ENCODE data around the gene C8G.

C8G gene

GRCh38 chr9:136964833-136965422, 19.9 kb downstream of the C8G start:
- TF ChIP-seq CTCF (IDR thresholded peaks at IDR 0.05; ENCODE audit: low read depth, low read length), result no peak
- TF ChIP-seq POLR2A (IDR thresholded peaks at IDR 0.05; ENCODE audit: extremely low read depth, insufficient read length), result no peak
- TF ChIP-seq MYC (IDR thresholded peaks at IDR 0.05; ENCODE audit: low read depth, low read length), result no peak
- no peak for TF ChIP-seq MAX (IDR thresholded peaks at IDR 0.05; ENCODE audit: low read depth, low read length)
- no peak overlapping the region for H3K4me3 ChIP-seq (ENCODE audit: low read depth, low read length)
- no peak for DNase-seq (ENCODE audit: low read depth)

- TF ChIP-seq POLR2A (IDR thresholded peaks at IDR 0.05; ENCODE audit: extremely low read depth, insufficient read length) (no peak), MYC (IDR thresholded peaks at IDR 0.05; ENCODE audit: low read depth, low read length) (no peak), MAX (IDR thresholded peaks at IDR 0.05; ENCODE audit: low read depth, low read length) (no peak), CTCF (IDR thresholded peaks at IDR 0.05; ENCODE audit: low read depth, low read length) (no peak)
- no peak overlapping the region for H3K4me3 ChIP-seq (ENCODE audit: low read depth, low read length)
- no peak for DNase-seq (ENCODE audit: low read depth)
These were observed 20.9 kb downstream of the C8G start for GRCh38 chr9:136965771-136966484.

GRCh38 chr9:136968333-136969127, 23.5 kb downstream of the C8G start:
- no peak for DNase-seq (ENCODE audit: low read depth)
- no peak for TF ChIP-seq CTCF (IDR thresholded peaks at IDR 0.05; ENCODE audit: low read depth, low read length)
- no peak for TF ChIP-seq MAX (IDR thresholded peaks at IDR 0.05; ENCODE audit: low read depth, low read length)
- no peak for TF ChIP-seq POLR2A (IDR thresholded peaks at IDR 0.05; ENCODE audit: extremely low read depth, insufficient read length)
- no peak for TF ChIP-seq MYC (IDR thresholded peaks at IDR 0.05; ENCODE audit: low read depth, low read length)
- no peak overlapping the region for H3K4me3 ChIP-seq (ENCODE audit: low read depth, low read length)

- DNase-seq (ENCODE audit: low read depth), result no peak
- TF ChIP-seq POLR2A (IDR thresholded peaks at IDR 0.05; ENCODE audit: extremely low read depth, insufficient read length), result no peak
- no peak for TF ChIP-seq MAX (IDR thresholded peaks at IDR 0.05; ENCODE audit: low read depth, low read length)
- TF ChIP-seq MYC (IDR thresholded peaks at IDR 0.05; ENCODE audit: low read depth, low read length), result no peak
- no peak for TF ChIP-seq CTCF (IDR thresholded peaks at IDR 0.05; ENCODE audit: low read depth, low read length)
- H3K4me3 ChIP-seq (ENCODE audit: low read depth, low read length), result no peak overlapping the region
These were observed 24.1 kb downstream of the C8G start for GRCh38 chr9:136969150-136969549.

- TF ChIP-seq MYC (IDR thresholded peaks at IDR 0.05; ENCODE audit: low read depth, low read length) (no peak), MAX (IDR thresholded peaks at IDR 0.05; ENCODE audit: low read depth, low read length) (no peak), CTCF (IDR thresholded peaks at IDR 0.05; ENCODE audit: low read depth, low read length) (no peak), POLR2A (IDR thresholded peaks at IDR 0.05; ENCODE audit: extremely low read depth, insufficient read length) (no peak)
- no peak overlapping the region for H3K4me3 ChIP-seq (ENCODE audit: low read depth, low read length)
- DNase-seq (ENCODE audit: low read depth), result no peak
These were observed 24.7 kb downstream of the C8G start for GRCh38 chr9:136969774-136970173.
